CD4-positive, alpha-beta T cell treated with Interleukin-17A for 1 hour (primary cell): Measurements from ENCODE around the gene ZNF205.
A peak's percentile ranks its signal among the peaks of the same experiment; 100 is the strongest.
"Not testable (repeated sequence)": the region's sequence is repeated elsewhere in the genome, so short reads cannot be mapped to it uniquely, and the experiment has no call there.

Experiments
- DNase-seq: peaks from one replicate; pipeline ENCODE4 v3.0.0-alpha.2; 2020

ZNF205 gene

DNA sequence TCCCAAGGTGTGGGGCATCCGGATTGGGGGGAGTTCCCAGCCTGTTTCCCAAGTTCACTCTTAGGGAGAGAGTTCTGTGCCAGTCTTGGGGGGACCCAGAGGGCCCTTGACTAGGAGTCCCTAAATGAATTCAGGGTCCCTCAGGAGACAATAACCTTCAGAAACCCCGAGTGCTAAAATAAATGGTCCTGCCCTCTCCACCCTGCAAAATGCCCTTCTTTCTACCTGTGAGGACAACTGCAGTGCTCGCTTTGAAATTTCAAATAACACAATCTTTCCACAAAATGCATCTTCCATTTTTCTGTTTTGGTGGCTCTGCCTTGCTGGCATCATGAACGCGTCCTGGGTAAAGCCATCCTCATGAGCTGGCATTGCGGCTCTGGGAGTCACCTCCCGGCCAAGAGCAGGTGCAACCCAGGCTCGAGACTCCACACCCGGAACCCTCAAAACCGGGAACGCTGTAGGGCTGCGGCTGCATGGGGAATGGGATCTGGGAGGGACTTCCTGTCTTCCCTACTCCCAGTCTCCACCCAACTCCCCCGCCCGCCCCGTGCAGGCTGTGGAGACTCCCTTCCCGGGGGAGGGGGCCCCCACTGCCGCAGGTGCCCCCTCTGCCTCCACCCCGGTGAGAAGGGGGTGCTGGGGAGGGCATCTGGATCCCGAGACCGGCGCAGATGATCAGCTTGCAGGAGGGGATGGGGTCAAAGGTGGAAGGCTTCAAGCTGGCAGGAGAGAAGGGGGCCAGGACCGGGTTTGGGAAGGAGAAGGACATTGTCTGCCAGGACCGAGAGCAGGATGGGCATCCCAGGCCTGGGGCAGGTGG lies at the start of gene ZNF205:
ZNF205 (plus strand) TSS at position 529 of the 823 bp plus-strand sequence. CDS start 845 bp downstream, outside the sequence.
- DNase-seq, result no peak

- no peak for DNase-seq
These were observed 48.6 kb upstream of the ZNF205 start for GRCh38 chr16:3063625-3064386.

DNA sequence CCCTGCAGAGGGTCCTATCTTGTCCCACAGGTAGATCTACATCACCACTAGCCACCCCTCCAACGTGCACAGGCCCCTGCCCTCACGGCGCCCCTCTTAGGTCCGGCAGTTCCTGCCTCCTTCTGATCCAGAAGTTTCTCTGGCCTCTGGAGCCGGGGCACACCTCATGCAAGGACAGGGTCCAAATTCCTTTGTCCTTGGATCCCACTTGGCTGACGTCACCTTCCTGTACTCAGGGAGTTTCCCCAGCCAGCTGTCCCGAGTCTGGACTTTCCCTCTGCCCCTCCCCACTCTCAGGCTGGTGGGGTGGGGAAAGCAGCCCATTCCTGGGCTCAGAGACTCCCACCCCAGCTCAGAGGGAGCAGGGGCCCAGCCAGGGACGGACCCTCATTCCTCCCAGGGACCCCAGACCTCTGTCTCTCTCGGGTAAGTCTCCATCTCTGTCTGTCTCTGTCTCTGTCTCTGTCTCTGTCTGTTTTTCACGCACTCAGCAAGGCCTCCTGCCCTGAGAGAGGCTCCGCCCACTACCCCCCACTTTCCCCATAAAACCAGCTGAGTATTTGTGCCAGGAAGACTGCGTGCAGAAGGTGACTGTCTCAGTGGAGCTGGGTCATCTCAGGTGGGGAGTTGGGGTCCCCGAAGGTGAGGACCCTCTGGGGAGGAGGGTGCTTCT lies 47.2 kb upstream of the ZNF205 start, which contains the start of gene IL32:
IL32 (plus strand) TSS at position 572 of the 673 bp plus-strand sequence. CDS start 172 bp downstream, outside the sequence.
- DNase-seq, result peak; percentile 88

DNA sequence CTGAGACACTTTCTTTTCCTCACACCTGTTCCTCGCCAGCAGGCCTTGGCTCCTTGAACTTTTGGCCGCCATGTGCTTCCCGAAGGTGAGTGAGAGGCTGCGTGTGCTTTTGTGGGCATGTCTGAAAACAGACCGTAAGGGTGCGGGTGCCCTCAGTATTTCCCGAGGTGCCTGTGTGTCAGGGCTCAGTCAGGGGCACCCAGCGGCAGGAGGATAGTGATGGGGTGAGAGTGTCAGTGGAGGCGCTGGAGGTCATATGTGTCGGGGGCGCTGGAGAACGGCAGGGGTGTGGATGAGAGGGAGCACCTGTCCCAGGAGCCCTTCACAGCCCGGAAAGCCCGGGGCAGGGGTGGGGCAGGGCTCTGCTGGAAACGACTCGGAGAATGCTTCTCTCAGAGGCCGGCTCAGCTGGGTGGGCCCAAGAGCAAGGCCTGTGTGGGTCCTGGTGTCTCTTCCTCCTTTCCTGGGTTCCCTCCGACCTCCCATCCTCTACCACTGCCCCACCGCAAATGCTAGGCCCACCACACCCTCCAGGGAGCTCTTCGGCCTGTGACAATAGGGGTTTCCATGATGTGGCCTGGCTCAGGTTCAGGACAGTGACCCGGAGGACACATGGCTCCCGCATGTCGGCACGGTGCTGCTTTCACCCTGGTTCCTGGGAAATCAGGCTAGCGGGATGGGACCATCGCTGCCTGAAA lies 46.5 kb upstream of the ZNF205 start:
- no peak for DNase-seq

DNA sequence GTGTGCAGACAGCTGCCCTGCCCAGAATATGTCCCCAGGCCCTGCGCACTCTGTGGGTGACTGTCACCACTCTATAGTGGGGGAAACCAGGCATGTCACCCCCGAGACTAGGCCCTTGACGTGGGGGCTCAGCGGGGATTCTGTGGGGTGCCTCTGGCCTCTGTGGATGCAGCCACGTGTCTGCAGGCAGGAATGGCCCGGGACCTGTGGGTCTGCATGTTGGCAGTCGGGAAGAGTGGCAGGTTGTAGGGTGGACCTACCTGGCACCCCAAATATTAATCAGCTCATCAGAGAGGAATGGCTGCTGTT lies 46.0 kb upstream of the ZNF205 start:
- DNase-seq, result no peak

GRCh38 chr16:3068487-3068886 lies 43.9 kb upstream of the ZNF205 start:
- DNase-seq, result peak; percentile 58

DNA sequence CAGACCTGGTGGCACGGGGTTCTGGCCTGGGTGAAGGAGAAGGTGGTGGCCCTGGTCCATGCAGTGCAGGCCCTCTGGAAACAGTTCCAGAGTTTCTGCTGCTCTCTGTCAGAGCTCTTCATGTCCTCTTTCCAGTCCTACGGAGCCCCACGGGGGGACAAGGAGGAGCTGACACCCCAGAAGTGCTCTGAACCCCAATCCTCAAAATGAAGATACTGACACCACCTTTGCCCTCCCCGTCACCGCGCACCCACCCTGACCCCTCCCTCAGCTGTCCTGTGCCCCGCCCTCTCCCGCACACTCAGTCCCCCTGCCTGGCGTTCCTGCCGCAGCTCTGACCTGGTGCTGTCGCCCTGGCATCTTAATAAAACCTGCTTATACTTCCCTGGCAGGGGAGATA lies 43.2 kb upstream of the ZNF205 start:
- DNase-seq, result not testable (repeated sequence)

DNA sequence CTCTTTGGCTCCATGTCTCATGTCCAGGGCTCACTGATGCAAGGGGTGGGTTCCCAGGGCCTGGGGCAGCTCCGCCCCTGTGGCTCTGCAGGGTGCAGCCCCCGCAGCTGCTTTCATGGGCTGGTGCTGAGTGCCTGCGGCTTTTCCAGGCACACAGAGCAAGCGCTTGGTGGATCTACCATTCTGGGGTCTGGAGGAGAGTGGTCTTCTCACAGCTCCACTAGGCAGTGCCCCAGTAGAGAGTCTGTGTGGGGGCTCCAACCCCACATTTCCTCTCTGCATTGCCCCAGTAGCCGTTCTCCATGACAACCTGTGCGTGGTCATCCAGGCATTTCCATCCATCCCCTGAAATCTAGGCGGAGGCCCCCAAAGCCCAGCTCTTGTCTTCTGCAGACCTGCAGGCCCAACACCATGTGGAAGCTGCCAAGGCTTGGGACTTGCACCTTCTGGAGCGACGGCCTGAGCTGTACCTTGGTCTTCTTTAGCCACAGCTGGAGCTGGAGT lies 41.7 kb upstream of the ZNF205 start:
- peak; percentile 51 for DNase-seq

- peak; percentile 39 for DNase-seq
These were observed 40.7 kb upstream of the ZNF205 start for GRCh38 chr16:3071655-3072054.

DNA sequence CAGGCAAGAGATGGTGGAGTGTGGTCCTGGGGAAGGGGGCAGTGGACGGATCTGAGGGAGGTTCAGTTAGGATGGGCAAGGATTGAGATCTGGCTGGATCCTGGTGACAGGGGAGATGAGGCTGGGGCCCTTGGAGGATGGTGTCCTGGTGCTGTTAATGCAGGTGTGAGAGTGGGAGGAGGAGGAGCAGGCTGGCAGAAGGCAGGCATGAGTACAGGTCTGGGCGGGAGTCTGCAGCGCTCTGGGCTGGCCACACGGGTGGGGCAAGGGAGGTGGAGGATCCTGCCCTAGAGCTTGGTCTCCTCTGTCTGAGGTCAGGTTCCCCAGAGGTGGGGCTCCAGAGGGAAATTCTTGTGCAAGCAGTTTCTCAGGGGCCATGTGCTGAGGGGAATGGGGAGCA lies 40.2 kb upstream of the ZNF205 start:
- DNase-seq, result peak; percentile 59

- peak; percentile 70 for DNase-seq
These were observed 39.7 kb upstream of the ZNF205 start for GRCh38 chr16:3072576-3073263.

- no peak for DNase-seq
These were observed 38.9 kb upstream of the ZNF205 start for GRCh38 chr16:3073448-3073847.

DNA sequence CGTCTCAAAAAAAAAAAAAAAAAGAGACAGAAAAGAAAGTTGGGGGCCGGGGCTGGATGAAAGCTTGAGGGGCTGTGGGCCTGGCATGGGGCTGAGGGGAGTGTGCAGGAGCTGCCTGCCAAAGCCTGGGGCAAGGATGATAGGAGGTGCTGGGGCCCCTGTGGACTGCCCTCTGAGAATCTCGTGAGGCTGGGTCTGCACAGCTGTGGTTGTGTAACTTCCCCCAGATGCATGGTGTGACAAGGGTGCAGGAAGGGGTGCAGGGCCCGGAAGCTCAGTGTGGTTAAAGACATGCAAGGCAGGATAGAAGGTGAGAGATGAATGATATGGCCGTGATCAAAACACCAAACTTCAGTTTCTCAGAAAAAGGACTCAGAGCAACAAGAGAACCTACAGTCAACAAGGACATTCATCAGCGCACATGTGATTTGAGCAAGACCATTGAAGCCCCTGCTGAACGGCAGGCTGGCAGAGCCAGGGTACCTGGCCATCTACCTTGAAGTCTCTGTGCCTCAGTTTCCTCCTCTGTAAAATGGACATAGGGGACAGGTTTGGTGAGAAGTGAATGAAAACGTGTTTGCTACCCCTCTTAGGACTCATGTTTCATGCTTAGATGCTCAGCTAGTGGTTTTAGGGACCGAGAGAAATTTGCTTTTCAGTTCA lies 37.4 kb upstream of the ZNF205 start:
- DNase-seq, result peak; percentile 90

DNA sequence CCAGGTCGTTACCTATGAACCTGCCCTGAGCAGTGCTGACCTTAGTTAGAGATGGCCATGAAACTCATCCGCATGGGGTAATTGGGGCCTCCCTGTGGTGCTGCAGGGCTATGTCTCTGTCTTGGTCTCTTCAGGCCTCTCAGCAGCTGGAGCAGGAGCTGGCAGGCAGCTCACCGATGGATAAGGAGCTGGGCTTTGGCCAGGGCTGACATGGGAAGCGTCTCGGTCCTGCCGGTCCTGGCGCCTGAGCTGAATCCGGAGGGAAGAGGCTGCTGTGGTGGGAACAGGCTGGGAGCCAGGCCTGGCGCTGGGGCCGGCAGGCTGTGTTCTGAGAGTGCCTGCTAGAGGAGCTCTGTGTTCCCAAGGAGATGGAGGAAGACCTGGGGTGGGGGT lies 36.9 kb upstream of the ZNF205 start:
- DNase-seq, result peak; percentile 37

DNA sequence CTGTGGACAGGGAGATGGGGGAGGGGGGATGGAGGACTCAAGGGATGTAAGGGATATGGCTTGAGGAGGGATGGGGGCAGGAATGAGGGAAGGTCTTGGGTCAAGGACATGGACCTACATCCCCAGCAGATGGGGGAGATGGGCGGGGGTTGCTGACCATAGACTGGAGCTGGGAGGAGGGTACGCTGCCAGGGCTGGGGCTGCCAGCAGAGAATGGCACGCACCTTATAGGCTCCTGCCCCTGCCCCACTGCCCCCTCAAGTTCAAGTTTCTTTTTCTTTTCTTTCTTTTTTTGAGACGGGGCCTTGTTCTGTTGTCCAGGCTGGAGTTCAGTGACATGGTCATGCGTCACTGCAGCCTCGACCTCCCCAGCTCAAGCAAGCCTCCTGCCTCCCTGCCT lies 36.4 kb upstream of the ZNF205 start:
- DNase-seq, result not testable (repeated sequence)

- no peak for DNase-seq
These were observed 35.8 kb upstream of the ZNF205 start for GRCh38 chr16:3076577-3076976.

DNA sequence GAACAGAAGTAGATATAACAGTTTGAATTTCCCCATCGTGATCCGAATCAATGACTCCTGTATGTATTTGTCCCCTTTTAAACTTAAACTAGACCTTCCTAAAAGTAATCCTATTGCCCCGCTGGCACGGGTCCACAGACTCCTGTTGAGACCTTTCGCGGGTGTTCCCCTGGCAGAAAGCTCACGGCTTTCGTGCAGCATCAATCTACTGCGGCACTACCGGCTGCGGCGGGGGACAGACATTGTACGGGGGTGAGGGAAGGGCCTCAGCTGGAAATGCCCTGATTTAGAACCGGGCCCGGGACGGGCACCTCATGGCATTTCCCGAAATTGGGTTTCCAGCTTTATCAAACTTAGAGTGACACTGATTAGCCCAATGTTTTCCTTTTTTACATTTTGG lies 32.4 kb upstream of the ZNF205 start:
- DNase-seq, result no peak

DNA sequence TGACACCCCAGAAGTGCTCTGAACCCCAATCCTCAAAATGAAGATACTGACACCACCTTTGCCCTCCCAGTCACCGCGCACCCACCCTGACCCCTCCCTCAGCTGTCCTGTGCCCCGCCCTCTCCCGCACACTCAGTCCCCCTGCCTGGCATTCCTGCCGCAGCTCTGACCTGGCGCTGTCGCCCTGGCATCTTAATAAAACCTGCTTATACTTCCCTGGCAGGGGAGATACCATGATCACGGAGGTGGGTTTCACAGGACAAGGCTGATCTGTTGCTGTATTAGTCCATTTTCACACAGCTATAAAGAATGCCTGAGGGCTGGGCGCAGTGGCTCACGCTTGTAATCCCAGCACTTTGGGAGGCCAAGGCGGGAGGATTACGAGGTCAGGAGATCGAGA lies 30.4 kb upstream of the ZNF205 start:
- DNase-seq, result not testable (repeated sequence)

GRCh38 chr16:3083408-3083807 lies 29.0 kb upstream of the ZNF205 start:
- not testable (repeated sequence) for DNase-seq

GRCh38 chr16:3084491-3084890 lies 27.9 kb upstream of the ZNF205 start:
- no peak for DNase-seq

DNA sequence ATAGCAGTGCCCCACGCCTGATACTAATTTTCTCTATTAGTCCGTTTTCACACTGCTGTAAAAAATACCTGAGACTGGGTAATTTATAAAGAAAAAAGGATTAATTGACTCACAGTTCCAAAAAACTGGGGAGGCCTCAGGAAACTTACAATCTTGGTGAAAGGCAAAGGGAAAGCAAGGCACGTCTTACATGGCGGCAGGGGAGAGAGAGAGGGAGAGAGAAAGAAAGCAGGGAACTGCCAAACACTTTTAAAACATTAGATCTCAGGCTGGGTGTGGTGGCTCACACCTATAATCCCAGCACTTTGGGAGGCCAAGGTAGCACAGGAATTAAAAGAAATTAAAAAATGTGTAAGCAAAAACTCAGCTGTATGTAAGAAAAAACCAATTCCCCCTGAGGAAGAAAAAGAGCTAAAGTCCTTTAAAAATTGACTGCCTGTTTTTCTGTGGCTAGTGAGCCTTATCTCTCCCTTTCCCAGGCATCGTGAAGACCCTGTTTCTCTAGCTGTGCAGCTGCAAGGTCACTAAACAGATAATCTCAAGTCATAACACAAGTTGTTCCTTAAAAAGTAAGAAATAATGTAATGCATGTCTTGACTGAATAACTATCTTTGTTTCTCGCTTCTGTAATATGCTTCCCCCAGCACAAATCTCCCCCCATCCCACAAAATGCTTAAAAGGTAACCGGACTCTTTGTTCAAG lies 27.3 kb upstream of the ZNF205 start:
- no peak for DNase-seq
